Stimulated activated CD8-positive, alpha-beta memory T cell treated with anti-CD3 and anti-CD28 coated beads, Interleukin-7, amount 100 ng/mL, for 4 hours (primary cell): ENCODE data around the gene CNKSR2.

Experiments used
- DNase-seq, 2 donors: peaks; one replicate each; pipeline ENCODE4 v3.0.0-alpha.2; 2020; ENCODE audit warnings: low read depth in 2 of 2

The CNKSR2 gene

GRCh38 chrX:21675931-21676330 lies 301.7 kb downstream of the CNKSR2 start:
- no peak for DNase-seq

DNA sequence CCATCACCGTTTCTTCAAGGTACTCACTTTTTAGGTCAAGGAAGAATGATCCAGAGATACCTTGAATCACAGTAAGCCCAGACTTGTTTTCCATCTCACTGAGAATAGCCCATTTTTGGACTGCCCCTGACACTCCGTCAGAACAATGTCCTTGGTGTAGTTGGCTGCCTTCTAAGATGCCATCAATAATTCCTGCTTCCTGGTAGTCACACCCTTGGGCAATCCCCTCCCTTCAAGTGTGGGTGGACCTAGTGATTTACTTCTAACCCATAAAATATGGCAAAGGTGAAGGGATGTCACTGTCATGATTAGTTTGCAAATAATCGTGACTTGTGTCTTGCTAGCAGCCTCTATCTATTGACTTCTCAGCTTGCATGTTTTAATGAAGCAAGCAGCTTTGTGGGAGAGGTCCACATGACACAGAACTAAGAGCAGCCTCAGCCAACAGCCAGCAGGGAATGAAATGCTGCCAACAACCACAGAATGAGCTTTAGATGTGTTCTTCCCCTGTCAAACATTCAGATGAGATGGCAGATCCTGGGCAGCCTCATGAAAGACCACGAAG lies 303.9 kb downstream of the CNKSR2 start:
- DNase-seq = no peak

DNA sequence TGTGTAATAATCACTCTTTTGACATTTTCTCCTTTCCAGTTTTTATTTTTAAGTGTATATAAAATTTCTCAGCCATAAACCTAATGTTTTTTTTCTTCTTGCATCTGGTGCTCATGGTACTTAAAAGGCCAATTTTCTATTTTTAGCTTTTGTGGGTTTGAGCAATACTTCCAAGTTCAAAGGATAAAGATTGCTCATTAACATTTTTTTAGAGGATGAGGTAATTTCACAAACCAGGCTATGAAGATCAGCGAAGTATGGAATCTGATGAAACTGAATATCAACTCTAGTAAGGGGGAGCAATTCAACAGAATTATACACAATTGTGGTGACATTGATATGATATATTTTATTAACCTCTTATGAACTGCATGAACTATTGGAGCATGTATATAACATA lies 309.7 kb downstream of the CNKSR2 start:
- no peak for DNase-seq

DNA sequence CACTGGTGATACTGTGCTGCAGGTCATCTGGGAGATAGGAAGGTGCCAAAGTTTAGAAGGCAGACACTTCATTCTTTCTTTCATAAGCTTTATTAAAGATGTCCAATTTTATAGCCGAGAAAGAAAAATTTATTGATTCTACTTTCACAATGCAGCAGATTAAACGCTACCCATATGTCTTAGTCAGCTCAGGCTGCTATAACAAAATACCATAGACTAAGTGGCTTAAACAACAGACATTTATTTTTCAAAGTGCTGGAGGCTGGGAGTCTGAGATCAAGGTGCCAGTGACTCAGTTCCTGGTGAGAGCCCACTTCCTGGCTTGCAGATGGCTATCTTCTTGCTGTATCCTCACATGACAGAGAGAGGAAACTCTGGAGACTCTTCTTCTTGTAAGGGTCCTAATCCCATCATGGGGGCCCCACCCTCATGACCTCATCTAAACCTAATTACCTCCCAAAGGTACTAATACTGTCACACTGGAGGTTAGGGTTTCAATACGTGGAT lies 317.3 kb downstream of the CNKSR2 start:
- no peak for DNase-seq

GRCh38 chrX:21698272-21698671 lies 324.1 kb downstream of the CNKSR2 start:
- no peak for DNase-seq

DNA sequence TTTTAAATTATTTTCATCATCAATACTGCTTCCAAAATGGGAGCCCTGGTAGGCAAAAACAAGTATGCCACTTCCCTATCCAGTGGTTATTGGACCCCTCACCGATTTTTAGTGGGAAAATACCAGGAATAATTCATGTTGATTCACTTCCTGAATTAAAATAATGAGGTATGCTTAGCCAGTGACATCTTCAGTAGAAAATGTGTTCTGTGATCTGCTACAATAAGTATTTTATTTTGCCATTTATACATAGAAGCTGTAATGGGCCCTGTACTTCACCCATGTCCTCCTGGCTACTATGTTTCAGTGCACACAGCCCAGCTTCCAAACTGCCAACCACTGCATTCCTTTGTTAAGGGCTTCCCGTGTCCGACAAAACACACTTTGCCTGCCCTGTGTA lies 324.9 kb downstream of the CNKSR2 start:
- no peak for DNase-seq

DNA sequence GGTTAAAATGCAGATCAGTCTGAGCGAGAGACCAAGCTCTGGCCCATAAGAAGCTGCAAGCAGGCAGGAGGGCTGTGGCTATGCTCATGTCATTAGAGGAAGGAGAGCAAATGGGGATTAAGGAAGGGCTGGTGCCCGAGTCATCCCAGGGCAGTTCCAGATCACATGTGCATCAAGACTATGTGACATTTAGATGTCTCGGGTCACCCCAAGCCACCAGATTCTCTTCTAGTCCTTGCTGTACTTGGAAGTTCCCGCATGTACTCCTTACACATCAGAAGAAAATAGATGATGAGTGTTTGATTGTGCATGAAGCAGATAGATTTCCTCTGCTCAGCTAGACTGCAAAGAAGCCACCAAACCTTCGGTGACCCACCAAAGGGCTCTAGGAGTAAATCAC lies 326.1 kb downstream of the CNKSR2 start:
- DNase-seq = no peak

- DNase-seq = no peak
These were observed 326.7 kb downstream of the CNKSR2 start for GRCh38 chrX:21700967-21701366.

GRCh38 chrX:21702725-21703124 lies 328.5 kb downstream of the CNKSR2 start:
- no peak for DNase-seq
